T-helper 1 cell treated with Interleukin-12 subunit alpha and Interleukin-12 subunit beta and Interleukin-4 antibody, amounts not matched to agents 30 μg/mL and 1 μg/mL, for 36 hours (primary cell): Measurements from ENCODE around the gene MT1HL1.
"Not testable (repeated sequence)": the region's sequence is repeated elsewhere in the genome, so short reads cannot be mapped to it uniquely, and the experiment has no call there.

Experiments used
- H3K27ac Mint-ChIP-seq: one replicate; pipeline ENCODE4 v1.8.0; 2021; ENCODE audit warnings: mild to moderate bottlenecking, mixed read lengths
- H3K27me3 Mint-ChIP-seq: one replicate; pipeline ENCODE4 v1.8.0; 2021; ENCODE audit warnings: low read depth, mixed read lengths
- H3K36me3 Mint-ChIP-seq: one replicate; pipeline ENCODE4 v1.8.0; 2021; ENCODE audit warnings: low read depth, mixed read lengths
- H3K4me1 Mint-ChIP-seq: one replicate; pipeline ENCODE4 v1.8.0; 2021; ENCODE audit warnings: low read depth, mixed read lengths
- H3K4me3 Mint-ChIP-seq: one replicate; pipeline ENCODE4 v1.8.0; 2021; ENCODE audit warnings: mild to moderate bottlenecking, moderate library complexity, mixed read lengths
- H3K9me3 Mint-ChIP-seq: one replicate; pipeline ENCODE4 v1.8.0; 2021; ENCODE audit warnings: mixed read lengths

MT1HL1 gene

DNA sequence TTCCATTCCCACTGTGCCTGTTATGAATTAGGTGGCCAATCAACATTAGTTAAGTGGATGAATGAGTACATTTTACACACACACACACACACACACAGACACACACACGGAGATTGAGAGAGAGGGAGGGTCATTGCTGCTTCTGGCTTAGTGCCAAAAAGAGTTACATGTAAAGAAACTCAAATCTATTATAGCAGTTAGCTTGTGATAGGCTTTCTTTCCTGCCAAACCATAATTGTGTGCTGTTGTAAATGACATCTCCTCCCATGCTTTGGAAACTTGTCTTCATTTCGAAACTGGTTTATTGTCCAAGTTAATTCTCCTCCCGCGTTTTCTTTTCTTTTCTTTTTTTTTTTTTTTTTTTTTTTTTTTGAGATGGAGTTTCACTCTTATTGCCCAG lies 1.4 kb upstream of the MT1HL1 start:
- Mint-ChIP-seq H3K4me1 (no peaks in the 10 kb centered on the region), H3K27me3 (no peaks in the 10 kb centered on the region), H3K4me3 (no peak overlapping the region), H3K27ac (no peak overlapping the region), H3K9me3 (no peaks in the 10 kb centered on the region), H3K36me3 (no peaks in the 10 kb centered on the region)

DNA sequence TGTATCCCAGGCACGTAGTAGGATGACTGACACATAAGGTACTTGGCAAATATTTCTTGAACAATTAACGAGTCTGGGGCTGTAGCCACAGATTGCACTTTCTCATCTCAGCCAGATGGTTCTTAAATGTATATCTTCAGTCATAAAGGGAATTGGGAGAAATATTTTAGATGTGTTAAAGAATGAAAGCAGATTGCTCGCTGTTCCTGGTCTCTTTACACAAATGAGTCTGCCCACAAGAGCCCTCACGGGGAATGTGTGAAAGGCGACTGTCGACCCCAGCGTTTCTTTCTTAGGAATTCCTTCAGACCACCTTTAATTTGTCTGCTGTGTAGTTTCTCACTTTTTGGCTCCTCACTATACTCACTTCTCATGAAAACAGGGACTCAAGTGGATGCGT lies 725 bp downstream of the MT1HL1 start:
- Mint-ChIP-seq H3K36me3 (no peaks in the 10 kb centered on the region), H3K9me3 (no peaks in the 10 kb centered on the region), H3K27ac (no peak overlapping the region), H3K4me3 (no peak overlapping the region), H3K4me1 (no peaks in the 10 kb centered on the region), H3K27me3 (no peaks in the 10 kb centered on the region)

DNA sequence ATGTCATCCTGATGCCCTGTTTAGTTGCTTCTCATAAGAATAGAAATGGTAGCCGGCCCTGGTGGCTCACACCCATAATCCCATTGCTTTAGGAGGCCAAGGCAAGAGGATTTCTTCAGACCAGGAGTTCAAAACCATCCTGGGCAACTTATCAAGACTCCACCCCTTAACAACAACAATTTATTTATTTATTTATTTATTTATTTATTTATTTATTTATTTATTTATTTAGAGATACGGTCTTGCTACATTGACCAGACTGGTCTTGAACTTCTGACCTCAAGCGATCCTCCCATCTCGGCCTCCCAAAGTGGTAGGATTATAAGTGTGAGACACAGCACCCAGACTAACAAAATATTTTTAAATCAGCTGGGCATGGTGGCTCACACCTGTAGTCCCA lies 4.0 kb downstream of the MT1HL1 start:
- H3K4me3 Mint-ChIP-seq = no peak overlapping the region

DNA sequence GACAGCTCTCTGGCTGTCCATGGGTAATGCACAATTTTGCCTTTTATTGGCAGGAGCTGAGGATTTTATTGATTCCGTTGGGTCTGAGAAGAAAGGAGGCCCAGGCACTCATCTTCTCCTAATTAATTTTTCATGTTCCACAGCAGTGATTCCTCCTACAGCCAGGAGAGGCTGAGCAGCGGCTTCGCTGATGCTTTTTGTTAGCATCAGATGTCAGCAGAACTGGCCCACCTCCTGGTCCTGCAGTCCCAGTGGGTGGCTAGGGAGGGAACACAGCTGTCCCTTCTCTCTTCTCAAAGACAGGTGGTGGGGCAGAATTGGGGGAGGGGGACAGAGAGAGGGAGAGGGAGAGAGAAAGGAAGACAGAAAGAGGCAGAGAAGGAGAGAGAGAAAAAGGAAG lies 5.7 kb downstream of the MT1HL1 start:
- H3K27ac Mint-ChIP-seq = no peak overlapping the region
- no peaks in the 10 kb centered on the region for H3K9me3 Mint-ChIP-seq
- no peaks in the 10 kb centered on the region for H3K27me3 Mint-ChIP-seq
- no peak overlapping the region for H3K4me3 Mint-ChIP-seq
- H3K4me1 Mint-ChIP-seq = no peaks in the 10 kb centered on the region
- no peaks in the 10 kb centered on the region for H3K36me3 Mint-ChIP-seq

More for the DNA sequence above, 4.0 kb downstream of the MT1HL1 start:
- no peaks in the 10 kb centered on the region for H3K9me3 Mint-ChIP-seq
- no peak overlapping the region for H3K27ac Mint-ChIP-seq
- no peaks in the 10 kb centered on the region for H3K27me3 Mint-ChIP-seq
- no peaks in the 10 kb centered on the region for H3K4me1 Mint-ChIP-seq
- H3K36me3 Mint-ChIP-seq = no peaks in the 10 kb centered on the region

DNA sequence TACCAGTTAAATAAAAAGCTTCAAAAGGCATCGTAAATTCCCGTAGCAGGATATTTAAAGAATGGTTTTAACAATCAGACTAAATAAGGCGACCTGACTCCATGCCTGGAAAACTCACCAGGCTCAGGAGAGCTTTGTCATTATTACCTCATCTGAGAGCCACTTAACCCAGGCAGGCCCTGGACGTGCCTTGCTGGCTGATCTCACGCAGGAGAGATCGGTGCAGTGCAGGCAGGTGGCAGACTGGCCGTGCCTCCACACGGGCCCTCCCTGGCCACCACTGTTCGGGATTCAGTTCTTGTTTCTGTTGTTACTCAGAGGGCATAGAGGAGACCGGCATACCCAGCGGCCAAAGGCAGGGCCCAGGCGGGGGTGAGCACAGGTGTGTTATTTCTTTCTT lies 6.4 kb downstream of the MT1HL1 start:
- Mint-ChIP-seq H3K27me3 (no peaks in the 10 kb centered on the region), H3K9me3 (no peaks in the 10 kb centered on the region), H3K4me1 (no peaks in the 10 kb centered on the region), H3K4me3 (no peak overlapping the region), H3K36me3 (no peaks in the 10 kb centered on the region), H3K27ac (no peak overlapping the region)

DNA sequence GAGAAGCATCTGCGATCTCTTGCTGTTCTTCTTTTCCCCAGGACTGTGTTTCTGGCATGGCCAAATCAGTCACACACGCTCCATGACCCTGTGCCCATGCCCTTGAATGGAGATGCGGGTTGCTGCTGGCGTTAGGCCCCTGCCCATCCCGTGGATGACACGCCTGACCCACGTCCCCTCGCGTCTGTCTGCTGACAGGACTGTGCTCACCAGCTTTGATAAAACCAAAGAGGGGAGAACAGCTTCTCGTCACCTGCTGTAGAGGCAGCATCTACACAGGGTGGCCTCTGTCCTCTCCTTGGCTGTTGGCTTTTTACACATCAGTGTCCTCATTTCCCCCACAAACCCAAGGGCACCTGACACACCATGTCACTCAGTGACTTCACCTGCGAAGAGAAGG lies 6.9 kb downstream of the MT1HL1 start:
- H3K36me3 Mint-ChIP-seq = no peaks in the 10 kb centered on the region
- H3K4me1 Mint-ChIP-seq = no peaks in the 10 kb centered on the region
- no peaks in the 10 kb centered on the region for H3K27me3 Mint-ChIP-seq
- H3K4me3 Mint-ChIP-seq = no peak overlapping the region
- H3K27ac Mint-ChIP-seq = no peak overlapping the region
- H3K9me3 Mint-ChIP-seq = no peaks in the 10 kb centered on the region

DNA sequence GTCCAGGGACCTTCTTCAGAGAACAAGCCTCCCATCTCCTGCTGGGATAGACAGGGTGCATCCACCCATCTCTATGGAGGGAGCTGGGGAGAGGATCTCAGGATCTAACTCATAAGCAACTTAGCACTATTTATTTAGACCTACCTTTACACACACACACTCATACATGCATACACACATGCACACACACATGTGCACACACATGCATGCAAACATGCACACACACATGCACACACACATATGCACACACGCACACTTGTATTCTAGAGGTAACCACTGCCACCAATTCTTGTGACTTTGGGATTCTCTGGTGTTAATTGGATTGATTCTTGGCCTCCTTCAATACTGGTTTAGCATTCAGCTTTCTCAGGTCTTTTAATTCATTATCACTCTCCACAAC lies 9.8 kb downstream of the MT1HL1 start:
- Mint-ChIP-seq H3K36me3 (no peaks in the 10 kb centered on the region), H3K9me3 (no peaks in the 10 kb centered on the region), H3K27ac (no peak overlapping the region), H3K4me3 (no peak overlapping the region), H3K4me1 (no peaks in the 10 kb centered on the region), H3K27me3 (no peaks in the 10 kb centered on the region)

DNA sequence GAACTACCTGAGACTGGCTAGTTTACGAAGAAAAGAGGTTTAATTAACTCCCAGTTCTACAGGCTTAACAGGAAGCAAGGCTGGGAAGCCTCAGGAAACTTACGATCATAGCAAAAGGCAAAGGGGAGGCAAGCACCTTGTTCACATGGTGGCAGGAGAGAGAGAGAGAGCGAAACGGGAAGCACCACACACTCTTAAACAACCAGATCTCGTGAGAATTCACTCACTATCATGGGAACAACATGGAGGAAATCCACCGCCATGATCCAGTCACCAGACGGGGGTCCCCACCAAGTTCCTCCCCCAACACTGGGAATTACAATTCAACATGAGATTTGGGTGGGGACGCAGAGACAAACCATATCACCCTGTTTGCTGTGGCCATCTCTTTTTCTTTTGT lies 11.8 kb downstream of the MT1HL1 start:
- Mint-ChIP-seq H3K9me3 (no peaks in the 10 kb centered on the region), H3K4me1 (no peaks in the 10 kb centered on the region), H3K36me3 (no peaks in the 10 kb centered on the region), H3K27ac (no peak overlapping the region), H3K27me3 (no peaks in the 10 kb centered on the region), H3K4me3 (no peak overlapping the region)

GRCh38 chr1:236990052-236990445 lies 14.2 kb downstream of the MT1HL1 start:
- H3K4me3 Mint-ChIP-seq = no peak overlapping the region
- H3K27me3 Mint-ChIP-seq = no peaks in the 10 kb centered on the region
- no peaks in the 10 kb centered on the region for H3K36me3 Mint-ChIP-seq
- no peak overlapping the region for H3K27ac Mint-ChIP-seq
- no peaks in the 10 kb centered on the region for H3K9me3 Mint-ChIP-seq
- H3K4me1 Mint-ChIP-seq = no peaks in the 10 kb centered on the region

GRCh38 chr1:236989290-236990051 lies 14.8 kb downstream of the MT1HL1 start:
- H3K4me1 Mint-ChIP-seq = no peaks in the 10 kb centered on the region
- H3K9me3 Mint-ChIP-seq = no peaks in the 10 kb centered on the region
- H3K27ac Mint-ChIP-seq = no peak overlapping the region
- no peak overlapping the region for H3K4me3 Mint-ChIP-seq
- no peaks in the 10 kb centered on the region for H3K36me3 Mint-ChIP-seq
- no peaks in the 10 kb centered on the region for H3K27me3 Mint-ChIP-seq

GRCh38 chr1:236983818-236984217 lies 20.4 kb downstream of the MT1HL1 start:
- Mint-ChIP-seq H3K4me3 (no peak overlapping the region), H3K27me3 (no peaks in the 10 kb centered on the region), H3K4me1 (no peaks in the 10 kb centered on the region), H3K36me3 (no peaks in the 10 kb centered on the region), H3K9me3 (no peaks in the 10 kb centered on the region), H3K27ac (no peak overlapping the region)

GRCh38 chr1:236982380-236982779 lies 21.9 kb downstream of the MT1HL1 start:
- Mint-ChIP-seq H3K36me3 (no peaks in the 10 kb centered on the region), H3K4me3 (no peak overlapping the region), H3K9me3 (no peaks in the 10 kb centered on the region), H3K27me3 (no peaks in the 10 kb centered on the region), H3K4me1 (no peaks in the 10 kb centered on the region), H3K27ac (no peak overlapping the region)

DNA sequence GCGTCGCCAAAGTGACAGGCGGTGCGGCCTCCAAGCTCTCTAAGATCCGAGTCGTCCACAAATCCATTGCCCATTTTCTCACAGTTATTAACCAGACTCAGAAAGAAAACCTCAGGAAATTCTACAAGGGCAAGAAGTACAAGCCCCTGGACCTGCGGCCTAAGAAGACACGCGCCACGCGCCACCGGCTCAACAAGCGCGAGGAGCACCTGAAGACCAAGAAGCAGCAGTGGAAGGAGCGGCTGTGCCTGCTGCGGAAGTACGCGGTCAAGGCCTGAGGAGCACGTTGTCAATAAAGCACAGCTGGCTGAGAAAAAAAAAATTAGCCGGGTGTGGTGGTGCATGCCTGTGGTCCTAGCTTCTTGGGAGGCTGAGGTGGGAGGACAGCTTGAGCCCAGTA lies 22.8 kb downstream of the MT1HL1 start:
- not testable (repeated sequence) for H3K36me3 Mint-ChIP-seq, H3K9me3 Mint-ChIP-seq, H3K27ac Mint-ChIP-seq, H3K4me3 Mint-ChIP-seq, H3K4me1 Mint-ChIP-seq, H3K27me3 Mint-ChIP-seq

DNA sequence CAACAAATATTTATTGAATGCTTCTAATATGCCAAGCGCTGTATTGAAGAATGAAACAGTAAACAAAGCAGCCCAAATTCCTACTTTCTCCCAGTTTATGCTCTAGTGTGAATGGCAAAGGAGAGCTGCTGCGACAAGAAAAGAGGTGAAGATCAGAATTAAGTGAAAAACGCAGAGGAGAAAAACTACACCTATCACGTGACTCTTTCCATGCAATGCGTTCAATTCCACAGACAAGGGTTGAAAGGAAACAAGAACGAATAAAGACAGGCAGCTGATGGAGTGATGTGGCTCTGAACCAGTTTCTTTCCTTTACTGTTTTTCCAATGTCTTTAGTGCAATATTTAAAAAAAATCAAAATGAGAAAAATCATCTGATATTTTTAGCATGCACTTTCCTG lies 23.6 kb downstream of the MT1HL1 start:
- no peaks in the 10 kb centered on the region for H3K4me1 Mint-ChIP-seq
- no peaks in the 10 kb centered on the region for H3K9me3 Mint-ChIP-seq
- H3K4me3 Mint-ChIP-seq = no peak overlapping the region
- H3K27me3 Mint-ChIP-seq = no peaks in the 10 kb centered on the region
- no peaks in the 10 kb centered on the region for H3K36me3 Mint-ChIP-seq
- no peak overlapping the region for H3K27ac Mint-ChIP-seq

- Mint-ChIP-seq H3K4me1 (no peaks in the 10 kb centered on the region), H3K9me3 (no peaks in the 10 kb centered on the region), H3K4me3 (no peak overlapping the region), H3K27me3 (no peaks in the 10 kb centered on the region), H3K27ac (no peak overlapping the region), H3K36me3 (no peaks in the 10 kb centered on the region)
These were observed 24.9 kb downstream of the MT1HL1 start for GRCh38 chr1:236979149-236979900.
